ENCODE results near the gene KBTBD13. TPM values are rescaled to one million over a fixed set of nuclear protein-coding genes. Genes with fewer than 3 reads are reported as not detected.

KBTBD13 gene
- total RNA-seq, 2 donors from 2014 or later, result 0.63 to 3.1 TPM

GRCh38 chr15:65059931-65060596 lies 16.5 kb upstream of the KBTBD13 start:
- ATAC-seq (ENCODE audit: insufficient number of reproducible peaks, low FRiP score, low read depth), result no peak
- H3K9me3 ChIP-seq, result no peaks in the 10 kb centered on the region
- H3K4me3 ChIP-seq, result peak overlapping the region; percentile 15
- H3K36me3 ChIP-seq, result peaks cover 47% of the 10 kb centered on the region
- H3K27ac ChIP-seq, result peak overlapping the region; percentile 97 to 99
- no peak for TF ChIP-seq CTCF (IDR thresholded peaks at IDR 0.05)
- peaks cover 75 to 100% of the 10 kb centered on the region in 2 donors for H3K4me1 ChIP-seq (ENCODE audit: control insufficient read depth in 1 of 2, low read depth in 2 of 2)
- no peak for DNase-seq (ENCODE audit: low spot score)
- H3K27me3 ChIP-seq (replicated peaks; ENCODE audit: insufficient read depth), result no peaks in the 10 kb centered on the region

- no peak for ATAC-seq (ENCODE audit: insufficient number of reproducible peaks, low FRiP score, low read depth)
- H3K4me3 ChIP-seq, result peak overlapping the region; percentile 27
- no peak for TF ChIP-seq CTCF (IDR thresholded peaks at IDR 0.05)
- DNase-seq (ENCODE audit: low spot score), result no peak
- H3K27ac ChIP-seq, result peak overlapping the region; percentile 97 to 99
- H3K9me3 ChIP-seq, result no peaks in the 10 kb centered on the region
- peaks cover 46% of the 10 kb centered on the region for H3K36me3 ChIP-seq
- peaks cover 71 to 100% of the 10 kb centered on the region in 2 donors for H3K4me1 ChIP-seq (ENCODE audit: control insufficient read depth in 1 of 2, low read depth in 2 of 2)
- H3K27me3 ChIP-seq (replicated peaks; ENCODE audit: insufficient read depth), result no peaks in the 10 kb centered on the region
These were observed 15.7 kb upstream of the KBTBD13 start for GRCh38 chr15:65060641-65061397.

- H3K4me3 ChIP-seq, result peak overlapping the region; percentile 11
- no peaks in the 10 kb centered on the region for H3K9me3 ChIP-seq
- no peak for TF ChIP-seq CTCF (IDR thresholded peaks at IDR 0.05)
- no peaks in the 10 kb centered on the region for H3K27me3 ChIP-seq (replicated peaks; ENCODE audit: insufficient read depth)
- peak overlapping the region; percentile 97 to 99 for H3K27ac ChIP-seq
- DNase-seq (ENCODE audit: low spot score), result no peak
- peaks cover 64 to 89% of the 10 kb centered on the region in 2 donors for H3K4me1 ChIP-seq (ENCODE audit: control insufficient read depth in 1 of 2, low read depth in 2 of 2)
- ATAC-seq (ENCODE audit: insufficient number of reproducible peaks, low FRiP score, low read depth), result no peak
- H3K36me3 ChIP-seq, result peaks cover 35% of the 10 kb centered on the region
These were observed 14.5 kb upstream of the KBTBD13 start for GRCh38 chr15:65062061-65062460.

DNA sequence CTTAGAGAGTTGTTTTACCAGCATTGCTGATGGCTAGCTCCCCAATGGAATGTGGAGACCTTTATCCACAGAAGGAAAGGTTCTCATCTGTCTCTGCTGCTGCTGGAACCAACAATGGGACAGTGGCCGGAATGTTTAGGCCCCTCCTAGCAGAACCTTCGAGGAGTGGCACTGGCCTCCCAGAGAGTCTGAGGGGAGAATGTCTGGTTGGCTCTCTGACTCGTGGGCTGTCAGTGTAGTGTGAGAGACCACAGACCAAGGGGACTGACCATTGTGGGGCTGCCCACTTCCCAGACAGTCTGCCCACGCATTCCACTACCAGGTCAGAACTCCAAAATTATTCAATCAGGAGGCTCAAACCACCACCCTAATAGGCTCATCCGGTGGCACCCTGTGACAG lies 13.8 kb upstream of the KBTBD13 start:
- Histone ChIP-seq H3K27me3 (replicated peaks; ENCODE audit: insufficient read depth) (no peaks in the 10 kb centered on the region), H3K4me3 (peak overlapping the region; percentile 11), H3K27ac (peak overlapping the region; percentile 97 to 99), H3K36me3 (peaks cover 28% of the 10 kb centered on the region), H3K9me3 (no peaks in the 10 kb centered on the region), H3K4me1 (ENCODE audit: control insufficient read depth in 1 of 2, low read depth in 2 of 2) (peaks cover 60 to 82% of the 10 kb centered on the region in 2 donors)
- ATAC-seq (ENCODE audit: insufficient number of reproducible peaks, low FRiP score, low read depth), result no peak
- no peak for DNase-seq (ENCODE audit: low spot score)
- no peak for TF ChIP-seq CTCF (IDR thresholded peaks at IDR 0.05)

GRCh38 chr15:65066001-65066634 lies 10.4 kb upstream of the KBTBD13 start:
- H3K27ac ChIP-seq, result peak overlapping the region; percentile 97 to 99
- no peaks in the 10 kb centered on the region for H3K27me3 ChIP-seq (replicated peaks; ENCODE audit: insufficient read depth)
- H3K9me3 ChIP-seq, result no peaks in the 10 kb centered on the region
- ATAC-seq (ENCODE audit: insufficient number of reproducible peaks, low FRiP score, low read depth) (no peak), DNase-seq (ENCODE audit: low spot score) (no peak)
- peaks cover 63 to 79% of the 10 kb centered on the region in 2 donors for H3K4me1 ChIP-seq (ENCODE audit: control insufficient read depth in 1 of 2, low read depth in 2 of 2)
- H3K4me3 ChIP-seq, result peak overlapping the region; percentile 89
- H3K36me3 ChIP-seq, result peaks cover 9% of the 10 kb centered on the region
- TF ChIP-seq CTCF (IDR thresholded peaks at IDR 0.05), result no peak

Data from thoracic aorta (tissue), 2 donors.